Stomach (tissue), 9 donors: ENCODE measurements around the gene OASL. TPM values are rescaled to one million over a fixed set of nuclear protein-coding genes. Genes with fewer than 3 reads are reported as not detected.
"Not testable (repeated sequence)": the region's sequence is repeated elsewhere in the genome, so short reads cannot be mapped to it uniquely, and the experiment has no call there.

ENCODE experiments used
- DNase-seq, 2 donors: peaks; one replicate each; pipeline versions ENCODE4 v3.0.0 to v3.0.0-alpha.2; 2013 to 2019
- H3K27ac ChIP-seq, 5 donors: fragments of 200-600 bp in 4 of 5; sonication (generic) in 4 of 5; one replicate each; pipeline ENCODE4 v1.5.1; 2013 to 2019; ENCODE audit warnings: mild to moderate bottlenecking in 1 of 5, moderate library complexity in 1 of 5
- H3K27me3 ChIP-seq, 3 donors: fragments of 200-600 bp; sonication (generic); one replicate each; pipeline ENCODE4 v1.5.1; 2017 to 2019; ENCODE audit warnings: mixed run types in 1 of 3
- H3K36me3 ChIP-seq, 4 donors: fragments of 200-600 bp; sonication (generic); 1 replicate in 3 of 4; 2 replicates in 1 of 4; pipeline ENCODE4 v1.5.1; 2016 to 2019
- H3K4me1 ChIP-seq, 4 donors: fragments of 200-600 bp; sonication (generic); one replicate each; pipeline ENCODE4 v1.5.1; 2016 to 2019
- H3K4me3 ChIP-seq, 4 donors: fragments of 200-600 bp; sonication (generic) in 3 of 4; one replicate each; pipeline ENCODE4 v1.5.1; 2016 to 2019; ENCODE audit warnings: mild to moderate bottlenecking in 1 of 4
- H3K9me3 ChIP-seq, 4 donors: fragments of 200-600 bp; sonication (generic); one replicate each; pipeline ENCODE4 v1.5.1; 2016 to 2019
- EP300 ChIP-seq: sonication (generic); formaldehyde crosslinking; IDR thresholded peaks from one replicate; pipeline ENCODE4 v1.6.1; 2017; ENCODE audit warnings: antibody characterized with exemption
- POLR2A ChIP-seq, 4 donors: fragments of 450-650 bp; IDR thresholded peaks; one replicate each; pipeline ENCODE4 v1.6.1; 2016; ENCODE audit warnings: antibody characterized with exemption in 4 of 4, control low read depth in 2 of 4, mild to moderate bottlenecking in 1 of 4, moderate library complexity in 1 of 4
- POLR2AphosphoS5 ChIP-seq, 3 donors: sonication (generic); formaldehyde crosslinking; IDR thresholded peaks; one replicate each; pipeline ENCODE4 v1.6.1; 2016; ENCODE audit warnings: antibody characterized with exemption in 3 of 3
- WGBS, 5 donors: extraction: QIAGEN DNeasy Blood & Tissue Kit in 3 of 5; methylation state at CpG; one replicate each; pipeline versions ENCODE4 v1.1.5 to v1.1.7; 2013 to 2018; 5-methylcytosine and 5-hydroxymethylcytosine counted together
- intact Hi-C: fragments of 100-400 bp; cut with DNase I; formaldehyde crosslinking; loops from one replicate; pipeline ENCODE4 v1.15.1; 2023; ENCODE audit warnings: low total_unique reads
- polyA plus RNA-seq, 3 donors: library from polyadenylated mRNA; stranded (reverse); fragments of 200-250 nt; gene quantifications; one replicate each; pipeline ENCODE4 v1.2.3, GENCODE V29; 2013
- total RNA-seq, 5 donors: library from RNA; depleted of rRNA; stranded (reverse); fragments of >200 nt; gene quantifications; one replicate each; pipeline versions ENCODE4 v1.1.0 to v1.2.3, GENCODE V29; 2014 to 2016
- TF ChIP-seq, protein P1 (sequence below), 7 experiments: fragments of 450-650 bp in 4 of 7; fragments of 200-600 bp in 3 of 7; sonication (generic) in 3 of 7; IDR thresholded peaks; one replicate each; pipeline ENCODE4 v1.5.1; 2016 to 2019; ENCODE audit warnings: antibody characterized with exemption in 7 of 7, control low read depth in 2 of 7, mild to moderate bottlenecking in 1 of 7
- donor health status: healthy with polysubstance abuse.
- donor health status: Bipolar disorder and iron deficiency.
- donor health status: healthy.

Gene OASL
- total and polyA plus RNA-seq, 8 donors, result 2.1 to 54.7 (median 22.0) TPM; not detected in 2

DNA sequence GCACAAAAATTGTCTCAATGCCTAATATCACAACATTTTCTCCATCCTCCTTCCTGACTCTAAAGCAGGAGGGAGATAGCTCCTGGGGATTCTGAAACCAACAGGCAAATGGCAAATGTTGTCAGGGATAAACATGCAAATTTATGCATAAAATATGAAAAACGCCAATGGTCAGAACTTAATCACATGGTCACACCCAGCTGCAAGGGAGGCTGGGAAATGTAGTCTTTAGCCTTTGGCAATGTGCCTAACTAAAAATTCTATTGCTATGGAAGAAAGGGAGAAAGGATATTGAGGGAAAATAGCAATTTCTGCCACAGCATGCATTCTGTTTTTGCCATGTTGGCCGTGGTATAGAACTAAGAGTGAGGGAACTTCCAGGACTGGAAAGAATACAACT lies 11.7 kb upstream of the OASL start:
- H3K27me3 ChIP-seq, result peaks cover 0 to 4% (median 0%) of the 10 kb centered on the region in 3 donors
- no peaks in the 10 kb centered on the region for H3K36me3 ChIP-seq
- intact Hi-C loops, result no loop called here
- WGBS, 5 donors, result 66 to 73% (median 69%) methylated on average over 2 of the region's 2 CpGs
- no peak overlapping the region for H3K27ac ChIP-seq
- H3K9me3 ChIP-seq, result no peaks in the 10 kb centered on the region
- DNase-seq, result no peak
- TF ChIP-seq, protein P1, sequence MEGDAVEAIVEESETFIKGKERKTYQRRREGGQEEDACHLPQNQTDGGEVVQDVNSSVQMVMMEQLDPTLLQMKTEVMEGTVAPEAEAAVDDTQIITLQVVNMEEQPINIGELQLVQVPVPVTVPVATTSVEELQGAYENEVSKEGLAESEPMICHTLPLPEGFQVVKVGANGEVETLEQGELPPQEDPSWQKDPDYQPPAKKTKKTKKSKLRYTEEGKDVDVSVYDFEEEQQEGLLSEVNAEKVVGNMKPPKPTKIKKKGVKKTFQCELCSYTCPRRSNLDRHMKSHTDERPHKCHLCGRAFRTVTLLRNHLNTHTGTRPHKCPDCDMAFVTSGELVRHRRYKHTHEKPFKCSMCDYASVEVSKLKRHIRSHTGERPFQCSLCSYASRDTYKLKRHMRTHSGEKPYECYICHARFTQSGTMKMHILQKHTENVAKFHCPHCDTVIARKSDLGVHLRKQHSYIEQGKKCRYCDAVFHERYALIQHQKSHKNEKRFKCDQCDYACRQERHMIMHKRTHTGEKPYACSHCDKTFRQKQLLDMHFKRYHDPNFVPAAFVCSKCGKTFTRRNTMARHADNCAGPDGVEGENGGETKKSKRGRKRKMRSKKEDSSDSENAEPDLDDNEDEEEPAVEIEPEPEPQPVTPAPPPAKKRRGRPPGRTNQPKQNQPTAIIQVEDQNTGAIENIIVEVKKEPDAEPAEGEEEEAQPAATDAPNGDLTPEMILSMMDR (IDR thresholded peaks at IDR 0.05), result no peak
- TF ChIP-seq POLR2AphosphoS5 (IDR thresholded peaks at IDR 0.05) (no peak), EP300 (no peak), POLR2A (IDR thresholded peaks at IDR 0.05) (no peak)
- H3K4me3 ChIP-seq, result no peak overlapping the region
- H3K4me1 ChIP-seq, result no peaks in the 10 kb centered on the region

DNA sequence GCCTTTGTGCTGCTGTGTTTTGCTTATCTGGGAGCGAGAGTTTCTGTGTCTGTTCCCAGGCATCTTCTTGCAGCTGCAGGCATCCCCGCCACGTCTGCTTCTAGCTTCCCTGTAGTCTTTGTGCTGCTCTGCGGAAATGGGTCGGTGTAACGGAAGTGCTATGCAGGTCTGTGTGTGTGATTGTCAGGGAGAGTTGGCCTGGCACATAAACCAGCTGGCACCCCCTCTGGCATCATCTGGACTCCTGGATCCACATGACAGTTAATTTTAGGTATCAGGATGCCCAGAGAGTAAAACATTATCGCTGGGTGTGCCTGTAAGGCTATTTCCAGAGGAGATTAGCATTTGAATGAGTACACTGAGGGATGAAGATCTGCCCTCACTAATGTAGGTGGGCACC lies 9.4 kb upstream of the OASL start:
- peaks cover 0 to 4% (median 0%) of the 10 kb centered on the region in 3 donors for H3K27me3 ChIP-seq
- intact Hi-C loops, result no loop called here
- no peak overlapping the region for H3K27ac ChIP-seq
- DNase-seq, result no peak
- no peaks in the 10 kb centered on the region for H3K9me3 ChIP-seq
- H3K36me3 ChIP-seq, result no peaks in the 10 kb centered on the region
- H3K4me1 ChIP-seq, result no peaks in the 10 kb centered on the region
- TF ChIP-seq EP300 (no peak), POLR2A (IDR thresholded peaks at IDR 0.05) (no peak), POLR2AphosphoS5 (IDR thresholded peaks at IDR 0.05) (no peak)
- TF ChIP-seq, protein P1 (IDR thresholded peaks at IDR 0.05), result no peak
- WGBS, 5 donors, result 58 to 74% (median 71%) methylated on average over 6 to 7 of the region's 7 CpGs
- no peak overlapping the region for H3K4me3 ChIP-seq

DNA sequence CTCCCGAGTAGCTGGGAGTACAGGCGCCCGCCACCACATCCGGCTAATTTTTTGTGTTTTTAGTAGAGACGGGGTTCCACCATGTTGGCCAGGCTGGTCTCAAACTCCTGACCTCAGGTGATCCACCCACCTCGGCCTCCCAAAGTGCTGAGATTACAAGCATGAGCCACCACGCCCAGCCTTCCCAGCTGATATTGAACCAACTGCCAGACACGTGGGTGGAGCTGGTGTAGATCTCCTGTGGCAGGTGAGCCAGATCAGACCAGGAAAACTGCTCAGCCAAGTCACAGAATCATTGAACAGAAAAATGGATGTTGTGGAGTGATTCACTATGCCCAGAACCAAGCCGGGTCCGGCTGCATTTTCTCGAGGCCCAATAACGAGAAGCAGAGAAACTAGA lies 8.4 kb upstream of the OASL start:
- H3K9me3 ChIP-seq, H3K27me3 ChIP-seq, H3K36me3 ChIP-seq, intact Hi-C loops, H3K4me1 ChIP-seq, H3K4me3 ChIP-seq: not testable (repeated sequence)
- DNase-seq, result peak in 1 of 2 donors; percentile 42
- 76 to 79% (median 77%) methylated on average over 12 of the region's 12 CpGs for WGBS, 5 donors
- peak overlapping the region in 1 of 5 donors; percentile 11 for H3K27ac ChIP-seq

DNA sequence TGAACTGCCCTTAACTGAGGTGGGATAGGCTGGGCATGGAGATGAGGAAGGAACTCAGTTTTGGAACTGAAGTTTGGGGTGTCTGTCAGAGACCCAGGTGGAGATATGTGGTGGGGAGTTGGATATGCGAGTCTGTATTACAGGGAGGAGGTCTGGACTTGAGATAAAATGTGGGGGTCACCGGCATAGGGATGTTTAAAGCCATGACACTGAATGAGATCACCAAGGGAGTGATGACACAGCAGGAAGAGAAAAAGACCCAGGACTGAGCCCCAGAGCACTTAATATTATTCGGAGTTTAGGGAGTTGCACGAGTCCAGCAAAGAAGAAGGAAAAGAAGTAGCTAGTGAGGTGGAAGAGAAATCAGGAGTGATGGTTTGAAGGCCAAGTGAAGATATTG lies 4.0 kb upstream of the OASL start:
- WGBS, 5 donors, result 79 to 91% (median 87%) methylated on average over 4 of the region's 4 CpGs
- TF ChIP-seq POLR2AphosphoS5 (IDR thresholded peaks at IDR 0.05) (no peak), POLR2A (IDR thresholded peaks at IDR 0.05) (no peak), EP300 (no peak)
- no peak for DNase-seq
- Histone ChIP-seq H3K4me3 (no peak overlapping the region), H3K36me3 (no peaks in the 10 kb centered on the region), H3K27ac (no peak overlapping the region), H3K27me3 (no peaks in the 10 kb centered on the region), H3K4me1 (peaks cover 0 to 18% (median 9%) of the 10 kb centered on the region in 4 donors), H3K9me3 (no peaks in the 10 kb centered on the region)
- intact Hi-C loops, result no loop called here

DNA sequence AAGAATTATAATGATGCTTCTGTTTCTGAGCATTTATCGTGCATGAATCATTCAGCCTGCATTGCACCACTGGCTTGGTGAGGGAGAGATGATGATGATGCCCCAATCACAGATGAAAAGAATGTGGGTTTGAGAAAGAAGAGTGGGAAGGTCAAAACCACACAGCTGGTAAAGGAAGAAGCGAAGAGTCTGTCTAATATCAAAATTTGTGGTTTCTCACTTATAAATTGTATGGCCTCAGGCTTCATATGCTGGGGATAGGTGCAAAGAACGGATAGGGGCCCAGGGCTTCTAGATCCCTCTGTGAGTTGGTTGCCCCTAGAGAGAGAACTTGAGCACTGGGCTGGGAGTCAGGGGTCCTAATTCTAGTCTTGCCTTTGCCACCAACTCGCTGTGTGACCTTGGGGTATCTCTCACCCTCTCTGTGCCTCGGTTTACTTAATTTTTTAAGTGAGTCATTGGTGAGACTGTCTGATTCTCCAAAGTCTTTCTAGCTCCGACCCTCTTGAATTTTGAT lies 2.2 kb downstream of the OASL start:
- intact Hi-C loops, result no loop called here
- no peak for DNase-seq

More for the DNA sequence above, 2.2 kb downstream of the OASL start:
- no peaks in the 10 kb centered on the region for H3K27me3 ChIP-seq
- WGBS, 5 donors, result 77 to 86% (median 82%) methylated on average over 6 of the region's 6 CpGs
- H3K4me3 ChIP-seq, result peak overlapping the region in 2 of 4 donors; percentile 54 to 58
- peaks cover 6 to 61% (median 15%) of the 10 kb centered on the region in 4 donors for H3K4me1 ChIP-seq
- TF ChIP-seq EP300 (no peak), POLR2AphosphoS5 (IDR thresholded peaks at IDR 0.05) (no peak), POLR2A (IDR thresholded peaks at IDR 0.05) (no peak)
- TF ChIP-seq, protein P1 (IDR thresholded peaks at IDR 0.05), result no peak
- H3K9me3 ChIP-seq, result no peaks in the 10 kb centered on the region
- H3K36me3 ChIP-seq, result peaks cover 0 to 8% (median 0%) of the 10 kb centered on the region in 4 donors
- peak overlapping the region in 1 of 5 donors; percentile 55 for H3K27ac ChIP-seq
